ENCODE data around the gene ACIN1. TPM values are rescaled to one million over a fixed set of nuclear protein-coding genes. Genes with fewer than 3 reads are reported as not detected.

ACIN1 gene
- polyA plus RNA-seq, 1 donor (not counting 4 experiments of a cell fraction or from before 2014, with no cell fraction given): 104 TPM

DNA sequence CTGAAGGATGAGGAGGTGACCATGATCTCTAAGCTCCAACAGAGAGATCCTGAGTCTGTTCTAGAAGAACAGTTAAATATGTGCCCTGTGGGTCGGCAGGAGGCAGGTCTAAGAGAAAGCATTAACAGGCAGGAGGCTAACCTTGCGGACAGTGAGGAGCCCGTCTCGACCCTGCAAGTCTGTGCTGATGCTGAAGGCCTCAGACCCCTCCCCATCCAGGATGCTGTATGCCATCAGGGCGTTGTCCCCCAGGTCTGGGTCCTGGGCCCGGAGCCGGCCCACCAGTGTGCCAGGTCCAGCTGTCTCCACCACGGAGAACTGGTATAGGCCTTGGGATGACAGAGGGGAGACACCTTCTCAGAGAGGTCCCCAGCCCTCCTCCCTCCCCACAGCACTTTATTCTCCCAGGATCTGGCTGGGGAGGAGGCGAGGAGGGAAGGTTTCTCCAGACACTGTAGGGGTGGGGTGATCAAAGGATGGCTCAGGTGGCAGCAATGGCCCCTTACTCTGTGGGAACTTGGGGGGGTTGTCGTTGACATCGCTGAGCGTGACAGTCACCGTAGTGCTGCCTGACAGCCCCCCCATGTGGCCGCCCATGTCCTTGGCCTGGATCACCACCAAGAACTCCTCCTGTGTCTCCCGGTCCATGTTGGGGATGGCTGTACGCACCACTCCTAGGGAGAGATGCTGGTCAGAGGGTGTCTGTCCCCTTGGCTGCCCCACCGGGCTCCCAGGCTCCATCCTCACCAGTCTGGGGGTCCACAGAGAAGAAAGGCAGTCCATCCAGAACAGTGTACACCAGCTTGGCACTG lies 40.7 kb downstream of the ACIN1 start:
- dilution Hi-C loops (cut with MboI; ENCODE audit: extremely low pct_ligation_motif_present, low sequenced_read_pairs): no loop called here
- Histone ChIP-seq H3K9me1 (ENCODE audit: control insufficient read depth, extremely low read depth, insufficient read depth, low read length) (no peaks in the 10 kb centered on the region), H3K9ac (ENCODE audit: control insufficient read depth, extremely low read depth, insufficient read depth, low read length) (no peak overlapping the region), H3K4me3 (ENCODE audit: control insufficient read depth in 2 of 3, extremely low read depth in 1 of 3, insufficient read depth in 2 of 3, low read depth in 1 of 3, low read length in 3 of 3) (no peak overlapping the region), H4K20me1 (ENCODE audit: control insufficient read depth, extremely low read depth, insufficient read depth, low read length) (no peaks in the 10 kb centered on the region), H3K4me2 (ENCODE audit: control insufficient read depth, extremely low read depth, insufficient read depth, low read depth, low read length) (no peak overlapping the region), H3K27me3 (ENCODE audit: control insufficient read depth, extremely low read depth, insufficient read depth, low read length) (no peaks in the 10 kb centered on the region), H3K79me2 (ENCODE audit: control insufficient read depth, insufficient read depth, low read length) (no peaks in the 10 kb centered on the region), H2AFZ (ENCODE audit: control insufficient read depth, low read length) (no peak overlapping the region), H3K4me1 (ENCODE audit: control insufficient read depth, extremely low read depth, insufficient read depth, low read length) (peaks cover 25% of the 10 kb centered on the region), H3K27ac (ENCODE audit: control insufficient read depth, insufficient read depth, low read length) (no peak overlapping the region), H3K36me3 (ENCODE audit: control insufficient read depth in 2 of 2, extremely low read depth in 1 of 2, insufficient read depth in 2 of 2, low read length in 2 of 2) (peaks cover 2 to 5% of the 10 kb centered on the region in 2 experiments), H3K9me3 (ENCODE audit: control insufficient read depth, low read depth, low read length) (no peaks in the 10 kb centered on the region)
- TF ChIP-seq EZH2 (IDR thresholded peaks at IDR 0.05; ENCODE audit: low read length): no peak
- TF ChIP-seq, protein P1, sequence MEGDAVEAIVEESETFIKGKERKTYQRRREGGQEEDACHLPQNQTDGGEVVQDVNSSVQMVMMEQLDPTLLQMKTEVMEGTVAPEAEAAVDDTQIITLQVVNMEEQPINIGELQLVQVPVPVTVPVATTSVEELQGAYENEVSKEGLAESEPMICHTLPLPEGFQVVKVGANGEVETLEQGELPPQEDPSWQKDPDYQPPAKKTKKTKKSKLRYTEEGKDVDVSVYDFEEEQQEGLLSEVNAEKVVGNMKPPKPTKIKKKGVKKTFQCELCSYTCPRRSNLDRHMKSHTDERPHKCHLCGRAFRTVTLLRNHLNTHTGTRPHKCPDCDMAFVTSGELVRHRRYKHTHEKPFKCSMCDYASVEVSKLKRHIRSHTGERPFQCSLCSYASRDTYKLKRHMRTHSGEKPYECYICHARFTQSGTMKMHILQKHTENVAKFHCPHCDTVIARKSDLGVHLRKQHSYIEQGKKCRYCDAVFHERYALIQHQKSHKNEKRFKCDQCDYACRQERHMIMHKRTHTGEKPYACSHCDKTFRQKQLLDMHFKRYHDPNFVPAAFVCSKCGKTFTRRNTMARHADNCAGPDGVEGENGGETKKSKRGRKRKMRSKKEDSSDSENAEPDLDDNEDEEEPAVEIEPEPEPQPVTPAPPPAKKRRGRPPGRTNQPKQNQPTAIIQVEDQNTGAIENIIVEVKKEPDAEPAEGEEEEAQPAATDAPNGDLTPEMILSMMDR (optimal IDR thresholded peaks at IDR 0.05 in 1 of 3, IDR thresholded peaks at IDR 0.05 in 1 of 3, conservative IDR thresholded peaks at IDR 0.05 in 1 of 3; ENCODE audit: extremely low read depth in 1 of 3, insufficient read depth in 2 of 3, low read length in 3 of 3): peak in 1 of 3 experiments; percentile 40
- no peak for DNase-seq (ENCODE audit: low read depth, low spot score)
- no peak for FAIRE-seq

DNA sequence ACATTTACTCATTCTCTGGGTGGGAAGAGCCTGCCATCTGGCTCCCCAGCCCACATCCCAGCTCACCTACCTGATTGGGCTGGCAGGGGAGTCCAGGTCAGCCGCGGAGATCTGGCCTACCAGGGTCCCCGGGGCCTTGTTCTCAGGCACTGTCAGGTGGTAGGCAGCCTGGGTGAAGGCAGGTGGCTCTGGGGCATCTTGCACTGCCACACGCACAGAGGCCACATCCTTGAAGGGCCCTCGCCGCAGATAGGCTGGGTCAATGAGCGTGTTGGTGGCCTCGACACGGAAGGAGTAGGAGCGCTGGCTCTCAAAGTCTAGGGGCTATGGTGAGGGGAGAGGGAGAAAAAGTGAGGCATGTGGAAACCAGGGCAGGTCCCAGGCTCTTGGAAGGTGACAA lies 41.5 kb downstream of the ACIN1 start:
- dilution Hi-C loops (cut with MboI; ENCODE audit: extremely low pct_ligation_motif_present, low sequenced_read_pairs): no loop called here
- no peak for DNase-seq (ENCODE audit: low read depth, low spot score)
- no peaks in the 10 kb centered on the region for H3K9me1 ChIP-seq (ENCODE audit: control insufficient read depth, extremely low read depth, insufficient read depth, low read length)
- no peaks in the 10 kb centered on the region for H3K79me2 ChIP-seq (ENCODE audit: control insufficient read depth, insufficient read depth, low read length)
- H2AFZ ChIP-seq (ENCODE audit: control insufficient read depth, low read length): no peak overlapping the region
- no peak for TF ChIP-seq EZH2 (IDR thresholded peaks at IDR 0.05; ENCODE audit: low read length)
- TF ChIP-seq, protein P1 (optimal IDR thresholded peaks at IDR 0.05 in 1 of 3, IDR thresholded peaks at IDR 0.05 in 1 of 3, conservative IDR thresholded peaks at IDR 0.05 in 1 of 3; ENCODE audit: extremely low read depth in 1 of 3, insufficient read depth in 2 of 3, low read length in 3 of 3): no peak
- no peak overlapping the region for H3K9ac ChIP-seq (ENCODE audit: control insufficient read depth, extremely low read depth, insufficient read depth, low read length)
- H3K27me3 ChIP-seq (ENCODE audit: control insufficient read depth, extremely low read depth, insufficient read depth, low read length): no peaks in the 10 kb centered on the region
- H3K4me3 ChIP-seq (ENCODE audit: control insufficient read depth in 2 of 3, extremely low read depth in 1 of 3, insufficient read depth in 2 of 3, low read depth in 1 of 3, low read length in 3 of 3): no peak overlapping the region
- H3K36me3 ChIP-seq (ENCODE audit: control insufficient read depth in 2 of 2, extremely low read depth in 1 of 2, insufficient read depth in 2 of 2, low read length in 2 of 2): no peaks in the 10 kb centered on the region
- no peak overlapping the region for H3K4me2 ChIP-seq (ENCODE audit: control insufficient read depth, extremely low read depth, insufficient read depth, low read depth, low read length)
- no peak overlapping the region for H3K27ac ChIP-seq (ENCODE audit: control insufficient read depth, insufficient read depth, low read length)
- no peak for FAIRE-seq
- H3K9me3 ChIP-seq (ENCODE audit: control insufficient read depth, low read depth, low read length): no peaks in the 10 kb centered on the region
- peaks cover 25% of the 10 kb centered on the region for H3K4me1 ChIP-seq (ENCODE audit: control insufficient read depth, extremely low read depth, insufficient read depth, low read length)
- no peaks in the 10 kb centered on the region for H4K20me1 ChIP-seq (ENCODE audit: control insufficient read depth, extremely low read depth, insufficient read depth, low read length)

Data from keratinocyte (primary cell).